GM19324 (cell line): ENCODE data around the gene SLC28A2.

ENCODE experiments used
- ATAC-seq: cut with Tn5 transposase; IDR thresholded peaks from one replicate; pipeline ENCODE4 v1.9.1; 2021; ENCODE audit warnings: mild to moderate bottlenecking, moderate library complexity; ENCODE audit not compliant: unreplicated experiment, low FRiP score

Gene SLC28A2

GRCh38 chr15:45319472-45320214 is 67.6 kb downstream of the SLC28A2 start:
- no peak for ATAC-seq

GRCh38 chr15:45320581-45321205 is 68.7 kb downstream of the SLC28A2 start:
- no peak for ATAC-seq

GRCh38 chr15:45326280-45326679 is 74.2 kb downstream of the SLC28A2 start:
- no peak for ATAC-seq

- no peak for ATAC-seq
These were observed 74.7 kb downstream of the SLC28A2 start for GRCh38 chr15:45326741-45327140.
